Activated T-helper 2 cell treated with anti-CD3 and anti-CD28 coated beads, Interferon-gamma antibody, Interleukin-2, Interleukin-4, amounts not matched to agents 10 μg/mL and 5 μg/mL and 100 μg/mL, durations not matched to agents 14 hours and 24 hours and 36 hours (primary cell): ENCODE data around the gene MATN1. TPM values are rescaled to one million over a fixed set of nuclear protein-coding genes. Genes with fewer than 3 reads are reported as not detected.
"Not testable (repeated sequence)": the region's sequence is repeated elsewhere in the genome, so short reads cannot be mapped to it uniquely, and the experiment has no call there.

Experiments used
- DNase-seq: peaks from one replicate; pipeline ENCODE4 v3.0.0; 2021; ENCODE audit warnings: low spot score
- H3K27ac Mint-ChIP-seq: one replicate; pipeline ENCODE4 v1.8.0; 2021; ENCODE audit warnings: mixed read lengths
- H3K27me3 Mint-ChIP-seq: one replicate; pipeline ENCODE4 v1.8.0; 2021; ENCODE audit warnings: low read depth, mixed read lengths
- H3K36me3 Mint-ChIP-seq: one replicate; pipeline ENCODE4 v1.8.0; 2021; ENCODE audit warnings: low read depth, mixed read lengths
- H3K4me1 Mint-ChIP-seq: one replicate; pipeline ENCODE4 v1.8.0; 2021; ENCODE audit warnings: low read depth, mixed read lengths
- H3K4me3 Mint-ChIP-seq: one replicate; pipeline ENCODE4 v1.8.0; 2021; ENCODE audit warnings: low read depth, mild to moderate bottlenecking, moderate library complexity, mixed read lengths
- H3K9me3 Mint-ChIP-seq: one replicate; pipeline ENCODE4 v1.8.0; 2021; ENCODE audit warnings: mixed read lengths
- intact Hi-C: fragments of 100-400 bp; cut with micrococcal nuclease; formaldehyde crosslinking; loops from one replicate; pipeline ENCODE4 v1.15.1; 2023
- total RNA-seq: library from RNA; stranded (reverse); gene quantifications from 2 replicates; pipeline ENCODE4 v1.2.3, GENCODE V29; 2022

The MATN1 gene
- total RNA-seq: 0.21 and 0.44 TPM in 2 replicates

- peaks cover 5% of the 10 kb centered on the region for H3K4me1 Mint-ChIP-seq
- peaks cover 2% of the 10 kb centered on the region for H3K36me3 Mint-ChIP-seq
- DNase-seq: no peak
- intact Hi-C loops: no loop called here
- H3K27ac Mint-ChIP-seq: no peak within 1 kb of the TSS
- no peaks in the 10 kb centered on the region for H3K27me3 Mint-ChIP-seq
- no peaks in the 10 kb centered on the region for H3K9me3 Mint-ChIP-seq
- H3K4me3 Mint-ChIP-seq: no peak within 1 kb of the TSS
These were observed at the start of gene MATN1 for GRCh38 chr1:30723331-30723755. Gene MATN1, minus strand, starts transcription at chr1:30723585. Its CDS starts 34 bp downstream, at chr1:30723551.

DNA sequence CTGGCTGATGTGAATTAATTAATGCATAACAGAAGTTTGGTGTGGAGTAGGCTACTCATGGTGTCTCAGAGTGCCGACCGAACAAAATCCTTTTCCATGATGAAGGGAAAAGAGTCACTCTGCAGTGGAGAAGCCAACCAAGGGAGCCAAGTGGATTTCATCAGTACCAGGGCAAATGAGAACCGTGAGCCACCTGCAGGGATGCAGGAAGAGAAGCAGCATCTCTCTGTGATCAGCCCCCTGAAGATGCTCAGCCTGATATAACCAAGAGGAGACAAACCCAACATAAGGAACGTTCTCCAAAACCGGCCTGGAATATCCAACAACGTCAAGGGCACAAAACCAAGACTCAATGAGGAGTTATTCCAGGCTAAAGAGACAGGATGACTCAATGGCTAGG lies 47.6 kb upstream of the MATN1 start:
- Mint-ChIP-seq H3K4me3 (no peak overlapping the region), H3K27me3 (peaks cover 2% of the 10 kb centered on the region), H3K9me3 (no peaks in the 10 kb centered on the region), H3K36me3 (no peaks in the 10 kb centered on the region), H3K4me1 (peaks cover 17% of the 10 kb centered on the region), H3K27ac (no peak overlapping the region)
- DNase-seq: no peak
- intact Hi-C loops: no loop called here

GRCh38 chr1:30770150-30770549 lies 46.8 kb upstream of the MATN1 start:
- Mint-ChIP-seq H3K4me1 (peaks cover 24% of the 10 kb centered on the region), H3K9me3 (no peaks in the 10 kb centered on the region), H3K4me3 (no peak overlapping the region), H3K27me3 (peaks cover 2% of the 10 kb centered on the region), H3K36me3 (no peaks in the 10 kb centered on the region), H3K27ac (no peak overlapping the region)
- DNase-seq: no peak
- intact Hi-C loops: no loop called here

- no peak for DNase-seq
- Mint-ChIP-seq H3K4me3 (no peak overlapping the region), H3K4me1 (peaks cover 27% of the 10 kb centered on the region), H3K36me3 (no peaks in the 10 kb centered on the region), H3K27me3 (peaks cover 2% of the 10 kb centered on the region), H3K27ac (no peak overlapping the region), H3K9me3 (no peaks in the 10 kb centered on the region)
- intact Hi-C loops: loop anchor here (5.0 kb wide), 1 partner anchor 37 kb away; no protein-coding TSS in a partner anchor
These were observed 45.7 kb upstream of the MATN1 start for GRCh38 chr1:30768830-30769718.

- Mint-ChIP-seq H3K36me3 (no peaks in the 10 kb centered on the region), H3K4me1 (peaks cover 29% of the 10 kb centered on the region), H3K27me3 (peaks cover 2% of the 10 kb centered on the region), H3K4me3 (no peak overlapping the region), H3K27ac (peak overlapping the region; percentile 40), H3K9me3 (no peaks in the 10 kb centered on the region)
- no peak for DNase-seq
- intact Hi-C loops: loop anchor here (5.0 kb wide), 1 partner anchor 36 kb away; no protein-coding TSS in a partner anchor
These were observed 44.9 kb upstream of the MATN1 start for GRCh38 chr1:30768159-30768829.

DNA sequence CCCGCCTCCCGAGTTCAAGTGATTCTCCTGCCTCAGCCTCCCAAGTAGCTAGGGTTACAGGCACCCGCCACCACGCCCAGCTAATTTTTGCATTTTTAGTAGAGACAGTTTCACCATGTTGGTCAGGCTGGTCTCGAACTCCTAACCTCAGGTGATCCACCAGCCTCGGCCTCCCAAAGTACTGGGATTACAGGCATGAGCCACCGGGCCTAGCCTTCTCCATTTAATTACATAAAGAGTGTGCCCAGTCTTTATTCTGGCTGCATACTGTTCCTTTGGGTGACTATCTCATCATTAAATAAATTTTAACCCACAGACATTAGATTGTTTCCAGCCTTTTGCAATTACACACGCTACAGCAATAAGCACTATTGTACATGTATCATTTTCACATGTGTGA lies 43.6 kb upstream of the MATN1 start:
- not testable (repeated sequence) for H3K27ac Mint-ChIP-seq, DNase-seq, H3K9me3 Mint-ChIP-seq, H3K27me3 Mint-ChIP-seq, H3K4me3 Mint-ChIP-seq, H3K36me3 Mint-ChIP-seq
- H3K4me1 Mint-ChIP-seq: peaks cover 42% of the 10 kb centered on the region
- intact Hi-C loops: loop anchor here (5.0 kb wide), 1 partner anchor 35 kb away; no protein-coding TSS in a partner anchor

GRCh38 chr1:30765556-30766434 lies 42.4 kb upstream of the MATN1 start:
- no peaks in the 10 kb centered on the region for H3K27me3 Mint-ChIP-seq
- DNase-seq: no peak
- peak overlapping the region; percentile 88 for H3K27ac Mint-ChIP-seq
- peaks cover 51% of the 10 kb centered on the region for H3K4me1 Mint-ChIP-seq
- H3K4me3 Mint-ChIP-seq: peak overlapping the region; percentile 66
- no peaks in the 10 kb centered on the region for H3K36me3 Mint-ChIP-seq
- H3K9me3 Mint-ChIP-seq: no peaks in the 10 kb centered on the region
- intact Hi-C loops: loop anchor here (5.0 kb wide), 1 partner anchor 33 kb away; no protein-coding TSS in a partner anchor

DNA sequence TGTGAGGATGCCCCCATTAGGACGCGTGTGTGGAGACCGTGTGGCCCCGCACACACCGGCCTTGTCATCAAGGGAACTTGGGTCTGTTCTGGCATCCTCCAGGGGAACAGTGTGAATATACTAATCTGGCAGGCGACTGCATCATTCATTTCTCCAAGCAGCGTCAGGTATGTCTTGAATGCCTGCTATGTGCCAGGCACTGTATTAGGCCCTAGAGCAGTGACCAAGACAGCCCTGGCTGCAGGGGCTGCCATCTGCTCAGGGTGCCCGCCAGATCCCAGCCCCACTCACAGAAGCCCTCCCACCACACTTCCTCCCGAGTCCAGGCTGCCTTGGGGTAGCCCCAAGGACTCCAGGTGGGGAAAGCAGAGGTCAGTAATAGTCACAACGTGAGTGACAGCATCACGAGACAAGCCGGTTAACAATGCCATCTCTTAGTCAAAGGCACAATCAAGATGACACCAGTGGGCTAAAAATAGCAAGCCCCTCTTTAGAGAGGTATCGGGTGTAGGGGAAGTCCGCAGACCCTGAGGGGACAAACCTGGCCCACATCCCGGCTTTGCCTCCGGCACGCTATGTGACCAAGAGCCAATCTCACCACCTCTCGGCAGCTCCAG lies 41.7 kb upstream of the MATN1 start:
- Mint-ChIP-seq H3K9me3 (no peaks in the 10 kb centered on the region), H3K4me3 (no peak overlapping the region), H3K4me1 (peaks cover 57% of the 10 kb centered on the region), H3K27me3 (no peaks in the 10 kb centered on the region), H3K27ac (peak overlapping the region; percentile 88), H3K36me3 (no peaks in the 10 kb centered on the region)
- DNase-seq: no peak
- intact Hi-C loops: loop anchor here (5.0 kb wide), 1 partner anchor 33 kb away; no protein-coding TSS in a partner anchor

DNA sequence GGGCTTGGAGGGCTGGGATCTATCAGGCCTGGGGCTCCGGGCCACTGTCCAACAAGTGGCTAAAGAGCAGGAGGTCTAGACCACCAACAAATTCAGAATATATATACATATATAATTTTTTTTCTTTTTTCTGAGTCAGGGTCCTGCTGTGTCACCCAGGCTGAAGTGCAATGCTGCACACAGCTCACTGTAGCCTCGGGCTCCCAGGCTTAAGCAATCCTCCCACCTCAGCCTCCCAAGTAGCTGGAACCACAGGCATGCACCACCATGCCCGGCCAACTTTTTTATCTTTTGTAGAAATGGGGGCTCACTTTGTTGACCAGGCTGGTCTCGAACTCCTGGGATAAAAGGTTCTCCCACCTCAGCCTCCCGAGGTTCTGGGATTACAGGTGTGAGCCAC lies 41.0 kb upstream of the MATN1 start:
- Mint-ChIP-seq H3K4me3 (no peak overlapping the region), H3K27me3 (no peaks in the 10 kb centered on the region), H3K4me1 (peaks cover 64% of the 10 kb centered on the region), H3K9me3 (no peaks in the 10 kb centered on the region), H3K36me3 (no peaks in the 10 kb centered on the region), H3K27ac (peak overlapping the region; percentile 26)
- no peak for DNase-seq
- intact Hi-C loops: no loop called here

GRCh38 chr1:30763651-30764248 lies 40.4 kb upstream of the MATN1 start:
- H3K27me3 Mint-ChIP-seq: no peaks in the 10 kb centered on the region
- H3K27ac Mint-ChIP-seq: peak overlapping the region; percentile 65
- no peak overlapping the region for H3K4me3 Mint-ChIP-seq
- H3K9me3 Mint-ChIP-seq: no peaks in the 10 kb centered on the region
- intact Hi-C loops: no loop called here
- peaks cover 67% of the 10 kb centered on the region for H3K4me1 Mint-ChIP-seq
- no peaks in the 10 kb centered on the region for H3K36me3 Mint-ChIP-seq
- DNase-seq: no peak

- no peaks in the 10 kb centered on the region for H3K9me3 Mint-ChIP-seq
- intact Hi-C loops: no loop called here
- H3K27ac Mint-ChIP-seq: peak overlapping the region; percentile 74
- H3K36me3 Mint-ChIP-seq: no peaks in the 10 kb centered on the region
- H3K27me3 Mint-ChIP-seq: no peaks in the 10 kb centered on the region
- peaks cover 70% of the 10 kb centered on the region for H3K4me1 Mint-ChIP-seq
- H3K4me3 Mint-ChIP-seq: no peak overlapping the region
- DNase-seq: no peak
These were observed 39.7 kb upstream of the MATN1 start for GRCh38 chr1:30762930-30763650.
